Esophagus muscularis mucosa (tissue), 2 donors: ENCODE measurements around the gene DYNLT4.

Experiments used
- POLR2A ChIP-seq: fragments of 450-650 bp; IDR thresholded peaks from one replicate; pipeline ENCODE4 v1.6.1; 2017; ENCODE audit warnings: antibody characterized with exemption, moderate library complexity, mild to moderate bottlenecking, low read depth
- POLR2AphosphoS5 ChIP-seq, 2 donors: sonication (generic); formaldehyde crosslinking; IDR thresholded peaks; one replicate each; pipeline ENCODE4 v1.6.1; 2017; ENCODE audit warnings: antibody characterized with exemption in 2 of 2

DNA sequence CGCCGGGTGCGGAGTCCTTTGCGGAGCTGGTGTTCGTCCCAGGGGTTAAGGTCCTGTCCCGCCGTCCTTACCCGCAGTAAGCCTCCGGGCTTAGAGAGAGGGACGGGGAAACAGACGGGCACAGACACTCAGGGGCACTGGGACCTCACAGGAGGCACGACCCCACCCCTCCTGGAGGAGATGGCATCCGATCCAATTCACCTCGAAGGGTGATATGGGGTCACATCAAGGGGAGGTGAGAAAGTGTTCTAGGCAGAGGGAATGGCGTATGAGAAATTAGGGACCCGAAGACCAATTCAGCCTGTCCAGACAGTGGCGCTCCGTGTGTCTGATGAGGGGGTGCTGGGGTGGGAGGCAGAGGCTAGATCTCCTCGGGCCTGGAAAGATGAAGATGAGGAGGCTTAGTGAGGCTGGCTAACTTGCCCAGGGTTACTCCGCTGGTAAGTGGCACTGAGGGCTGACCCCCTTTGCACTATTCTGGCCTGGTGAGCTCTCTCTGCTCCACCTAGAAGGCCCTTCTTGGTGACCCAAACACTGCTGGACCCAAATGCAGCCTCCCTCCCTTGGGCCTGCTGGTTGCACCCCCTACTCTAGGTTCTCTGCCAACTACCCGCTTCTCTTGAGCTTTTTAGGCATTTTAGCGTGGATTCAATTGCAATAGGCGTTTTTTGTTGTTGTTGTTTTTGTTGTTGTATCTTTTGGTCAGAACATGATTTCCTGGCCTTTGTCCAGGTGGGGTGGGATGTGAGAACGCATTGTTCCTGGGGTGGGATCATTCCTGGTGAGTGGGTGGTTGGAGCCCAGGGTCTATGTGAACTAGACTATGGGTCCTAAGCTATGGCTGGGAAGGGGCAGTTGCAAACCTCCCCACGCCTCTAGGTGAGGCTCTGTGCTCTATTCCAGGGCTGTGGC, 13.4 kb upstream of the DYNLT4 start:
- TF ChIP-seq POLR2A (no peak), POLR2AphosphoS5 (IDR thresholded peaks at IDR 0.05) (no peak)
